HAP-1 (cell line): ENCODE results near the gene MED12L.
A peak's percentile ranks its signal among the peaks of the same experiment; 100 is the strongest.

Experiments
- DNase-seq, 2 experiments: peaks; one replicate each; pipeline ENCODE4 v3.0.0-alpha.2; 2016 to 2020; ENCODE audit warnings: low spot score in 2 of 2
- H3K27me3 ChIP-seq: fragments of 250-450 bp; sonication (Bioruptor Pico); 2 replicates; pipeline ENCODE4 v1.5.1; 2020; ENCODE audit warnings: low read depth, mild to moderate bottlenecking, moderate library complexity
- H3K36me3 ChIP-seq: fragments of 250-450 bp; sonication (Bioruptor Pico); replicated peaks from 2 replicates; pipeline ENCODE4 v1.5.1; 2020; ENCODE audit warnings: mild to moderate bottlenecking
- H3K4me1 ChIP-seq: fragments of 250-450 bp; sonication (Bioruptor Pico); 2 replicates; pipeline ENCODE4 v1.5.1; 2020; ENCODE audit warnings: mild to moderate bottlenecking
- H3K4me3 ChIP-seq: fragments of 250-450 bp; sonication (Bioruptor Pico); 2 replicates; pipeline ENCODE4 v1.5.1; 2020; ENCODE audit warnings: mild to moderate bottlenecking, moderate library complexity
- H3K9me3 ChIP-seq: fragments of 250-450 bp; sonication (Bioruptor Pico); 2 replicates; pipeline ENCODE4 v1.5.1; 2020; ENCODE audit warnings: mild to moderate bottlenecking, moderate library complexity
- in situ Hi-C: fragments of 300-500 bp; cut with MboI; formaldehyde crosslinking; loops from 3 replicates; pipeline ENCODE4 v1.14.3; 2020; ENCODE audit warnings: low sequenced_read_pairs, inconsistent platforms, mixed read lengths

Gene MED12L

GRCh38 chr3:151191095-151191494 lies 105.6 kb downstream of the MED12L start:
- Histone ChIP-seq H3K9me3 (no peaks in the 10 kb centered on the region), H3K4me3 (no peak overlapping the region), H3K27me3 (no peaks in the 10 kb centered on the region), H3K4me1 (peaks cover 5% of the 10 kb centered on the region), H3K36me3 (peaks cover 4% of the 10 kb centered on the region; the same call in 1 of the 2 replicates)
- in situ Hi-C loops: no loop called here
- DNase-seq: no peak

- H3K36me3 ChIP-seq: peaks cover 4% of the 10 kb centered on the region; the same call in 1 of the 2 replicates
- peaks cover 12% of the 10 kb centered on the region for H3K4me1 ChIP-seq
- in situ Hi-C loops: no loop called here
- no peaks in the 10 kb centered on the region for H3K27me3 ChIP-seq
- no peak for DNase-seq
- H3K9me3 ChIP-seq: no peaks in the 10 kb centered on the region
- no peak overlapping the region for H3K4me3 ChIP-seq
Measured at GRCh38 chr3:151192545-151192944, 107.1 kb downstream of the MED12L start.

GRCh38 chr3:151195826-151196225 lies 110.4 kb downstream of the MED12L start:
- peak; percentile 53 to 85 for DNase-seq
- in situ Hi-C loops: no loop called here

GRCh38 chr3:151196434-151196833 lies 111.0 kb downstream of the MED12L start:
- Histone ChIP-seq H3K4me3 (no peak overlapping the region), H3K9me3 (no peaks in the 10 kb centered on the region), H3K27me3 (no peaks in the 10 kb centered on the region), H3K4me1 (peaks cover 12% of the 10 kb centered on the region), H3K36me3 (no peaks in the 10 kb centered on the region)
- DNase-seq: no peak
- in situ Hi-C loops: no loop called here

More at GRCh38 chr3:151195826-151196225, 110.4 kb downstream of the MED12L start:
- peaks cover 2% of the 10 kb centered on the region; the same call in 1 of the 2 replicates for H3K36me3 ChIP-seq
- H3K27me3 ChIP-seq: no peaks in the 10 kb centered on the region
- H3K4me3 ChIP-seq: no peak overlapping the region
- H3K9me3 ChIP-seq: no peaks in the 10 kb centered on the region
- H3K4me1 ChIP-seq: peaks cover 12% of the 10 kb centered on the region

GRCh38 chr3:151197228-151197627 lies 111.8 kb downstream of the MED12L start:
- Histone ChIP-seq H3K4me3 (no peak overlapping the region), H3K9me3 (no peaks in the 10 kb centered on the region), H3K36me3 (no peaks in the 10 kb centered on the region), H3K27me3 (no peaks in the 10 kb centered on the region), H3K4me1 (peaks cover 12% of the 10 kb centered on the region)
- DNase-seq: no peak
- in situ Hi-C loops: no loop called here

GRCh38 chr3:151197981-151198767 lies 112.7 kb downstream of the MED12L start:
- in situ Hi-C loops: no loop called here
- Histone ChIP-seq H3K4me1 (peaks cover 12% of the 10 kb centered on the region), H3K36me3 (no peaks in the 10 kb centered on the region)

GRCh38 chr3:151198849-151199248 lies 113.4 kb downstream of the MED12L start:
- Histone ChIP-seq H3K27me3 (no peaks in the 10 kb centered on the region), H3K4me3 (no peak overlapping the region), H3K9me3 (no peaks in the 10 kb centered on the region), H3K4me1 (peaks cover 12% of the 10 kb centered on the region), H3K36me3 (no peaks in the 10 kb centered on the region)
- in situ Hi-C loops: no loop called here
- DNase-seq: no peak

More at GRCh38 chr3:151197981-151198767, 112.7 kb downstream of the MED12L start:
- DNase-seq: no peak
- H3K27me3 ChIP-seq: no peaks in the 10 kb centered on the region
- no peak overlapping the region for H3K4me3 ChIP-seq
- no peaks in the 10 kb centered on the region for H3K9me3 ChIP-seq

GRCh38 chr3:151199554-151200438 lies 114.3 kb downstream of the MED12L start:
- Histone ChIP-seq H3K4me3 (no peak overlapping the region), H3K27me3 (no peaks in the 10 kb centered on the region), H3K4me1 (peaks cover 12% of the 10 kb centered on the region), H3K36me3 (no peaks in the 10 kb centered on the region), H3K9me3 (no peaks in the 10 kb centered on the region)
- no peak for DNase-seq
- in situ Hi-C loops: no loop called here

- H3K4me3 ChIP-seq: no peak overlapping the region
- no peak for DNase-seq
- H3K36me3 ChIP-seq: no peaks in the 10 kb centered on the region
- in situ Hi-C loops: no loop called here
- no peaks in the 10 kb centered on the region for H3K27me3 ChIP-seq
- H3K9me3 ChIP-seq: no peaks in the 10 kb centered on the region
- H3K4me1 ChIP-seq: peaks cover 9% of the 10 kb centered on the region
Measured at GRCh38 chr3:151200586-151200985, 115.1 kb downstream of the MED12L start.

GRCh38 chr3:151201051-151201730 lies 115.7 kb downstream of the MED12L start:
- in situ Hi-C loops: no loop called here
- Histone ChIP-seq H3K36me3 (no peaks in the 10 kb centered on the region), H3K27me3 (no peaks in the 10 kb centered on the region), H3K4me3 (no peak overlapping the region), H3K4me1 (peaks cover 6% of the 10 kb centered on the region), H3K9me3 (no peaks in the 10 kb centered on the region)
- no peak for DNase-seq

GRCh38 chr3:151203051-151203420 lies 117.6 kb downstream of the MED12L start, which contains the start of gene GPR171:
Gene GPR171 (minus strand): TSS chr3:151203216. CDS start chr3:151199386, 3,830 bp downstream.
- Histone ChIP-seq H3K4me1 (no peaks in the 10 kb centered on the region), H3K4me3 (no peak within 1 kb of the TSS), H3K36me3 (no peaks in the 10 kb centered on the region), H3K27me3 (no peaks in the 10 kb centered on the region), H3K9me3 (no peaks in the 10 kb centered on the region)
- in situ Hi-C loops: no loop called here
- DNase-seq: no peak

GRCh38 chr3:151204530-151205402 lies 119.3 kb downstream of the MED12L start:
- H3K36me3 ChIP-seq: no peaks in the 10 kb centered on the region
- H3K27me3 ChIP-seq: no peaks in the 10 kb centered on the region
- H3K9me3 ChIP-seq: no peaks in the 10 kb centered on the region
- in situ Hi-C loops: no loop called here
- no peak for DNase-seq
- no peaks in the 10 kb centered on the region for H3K4me1 ChIP-seq
- H3K4me3 ChIP-seq: no peak overlapping the region

- in situ Hi-C loops: no loop called here
Measured at GRCh38 chr3:151205482-151205881, 120.0 kb downstream of the MED12L start.

More at GRCh38 chr3:151205482-151205881, 120.0 kb downstream of the MED12L start:
- H3K9me3 ChIP-seq: no peaks in the 10 kb centered on the region
- no peaks in the 10 kb centered on the region for H3K36me3 ChIP-seq
- no peak for DNase-seq
- no peaks in the 10 kb centered on the region for H3K27me3 ChIP-seq
- no peak overlapping the region for H3K4me3 ChIP-seq
- no peaks in the 10 kb centered on the region for H3K4me1 ChIP-seq
